Activated naive CD4-positive, alpha-beta T cell treated with Interleukin-2 at 50 U/mL for 16 hours (primary cell): Measurements from ENCODE around the gene PLA2G2E.
"Not testable (repeated sequence)": the region's sequence is repeated elsewhere in the genome, so short reads cannot be mapped to it uniquely, and the experiment has no call there.

Experiments used
- DNase-seq: peaks from one replicate; pipeline ENCODE4 v3.0.0-alpha.2; 2020

Gene PLA2G2E

GRCh38 chr1:19927130-19927421 lies 3.7 kb upstream of the PLA2G2E start:
- DNase-seq: not testable (repeated sequence)

- DNase-seq: no peak
Measured at GRCh38 chr1:19926296-19927129, 3.1 kb upstream of the PLA2G2E start.

DNA sequence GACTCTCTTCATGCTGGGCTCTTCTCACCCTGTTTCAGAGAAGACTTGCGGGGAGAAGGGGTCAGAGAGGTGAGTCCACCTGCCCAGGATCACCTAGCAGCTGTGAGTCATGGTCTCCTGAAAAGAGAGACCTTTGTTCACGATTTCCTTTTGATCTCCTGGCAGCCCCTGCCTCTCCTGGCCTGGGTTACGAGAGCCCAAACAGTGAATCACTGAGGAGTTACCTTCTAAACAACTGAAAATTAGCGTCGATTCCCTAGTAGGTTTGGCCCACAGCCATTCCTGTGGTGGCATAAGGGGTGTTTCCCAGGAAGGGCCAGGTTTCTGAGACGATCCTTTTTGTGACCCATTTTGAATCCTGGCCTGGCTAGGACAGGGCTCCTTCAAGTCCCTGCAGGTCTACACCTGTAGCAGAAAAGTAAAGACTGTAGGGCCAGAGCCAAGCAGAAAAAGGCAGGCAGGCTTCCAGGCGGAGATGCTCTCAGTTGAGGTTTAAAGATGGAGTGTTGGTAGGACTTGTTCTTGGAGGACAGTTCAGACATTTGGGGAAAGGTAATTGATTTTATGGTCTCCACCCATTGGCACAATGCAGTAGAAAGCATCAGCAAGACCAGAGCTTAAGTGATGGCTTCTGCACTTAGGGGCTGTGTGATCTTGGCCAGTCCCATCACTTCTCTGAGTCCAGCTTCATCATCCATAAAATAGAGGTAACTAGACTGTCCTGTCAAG lies 2.1 kb upstream of the PLA2G2E start:
- DNase-seq: no peak

GRCh38 chr1:19923953-19924346 lies 533 bp upstream of the PLA2G2E start:
- no peak for DNase-seq

DNA sequence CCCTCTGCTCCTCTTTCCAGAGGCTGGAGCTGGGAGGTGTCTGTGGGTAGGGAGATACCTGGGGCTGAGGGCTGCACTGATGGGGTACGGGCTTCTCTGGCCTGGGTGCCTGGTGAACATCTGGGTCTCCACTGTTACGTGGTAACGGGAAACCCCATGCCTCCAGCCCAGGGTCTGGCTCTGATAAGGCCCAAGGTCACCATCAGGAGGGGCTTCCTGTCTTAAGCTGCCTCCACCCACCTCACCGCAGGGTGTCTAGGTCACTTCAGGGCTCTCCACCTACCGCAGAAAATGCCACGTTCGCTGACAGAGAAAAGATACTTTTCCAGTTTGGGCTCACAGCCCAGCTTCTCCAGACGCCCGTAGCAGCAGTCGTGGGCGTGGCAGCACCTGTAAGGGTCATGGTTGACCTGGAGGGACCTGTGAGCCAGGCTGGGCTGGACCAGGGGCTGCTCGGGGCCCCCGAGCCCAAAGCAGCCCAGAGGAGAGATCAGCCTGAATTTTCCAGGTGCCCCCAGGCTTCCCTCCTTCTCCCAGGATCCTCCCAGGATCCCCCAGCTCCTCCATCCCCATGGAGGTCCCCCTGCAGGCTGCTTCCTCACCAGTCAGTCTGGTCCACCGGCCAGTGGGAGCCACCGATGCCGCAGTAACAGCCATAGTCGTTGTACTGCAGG lies 1.3 kb downstream of the PLA2G2E start:
- DNase-seq: no peak

DNA sequence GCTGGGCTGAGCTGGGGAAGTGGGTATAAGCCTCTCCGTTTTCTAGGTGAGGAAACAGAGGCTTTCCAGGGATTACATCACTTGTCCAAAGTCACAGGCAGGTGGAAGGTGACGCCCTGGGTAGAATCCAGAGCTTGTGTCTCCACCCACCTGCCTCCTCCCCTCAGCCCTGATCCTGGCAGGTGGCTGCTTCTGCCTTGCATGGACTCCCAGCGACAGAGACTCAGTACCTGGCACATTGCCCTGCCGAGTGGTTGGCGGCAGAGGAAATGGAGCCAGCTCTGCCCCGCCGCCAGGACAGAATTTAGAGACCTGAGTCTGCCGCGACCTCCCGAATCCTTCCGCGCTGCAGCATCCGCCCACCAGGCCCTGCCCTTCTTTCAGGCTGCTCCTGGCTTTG lies 2.1 kb downstream of the PLA2G2E start:
- no peak for DNase-seq

DNA sequence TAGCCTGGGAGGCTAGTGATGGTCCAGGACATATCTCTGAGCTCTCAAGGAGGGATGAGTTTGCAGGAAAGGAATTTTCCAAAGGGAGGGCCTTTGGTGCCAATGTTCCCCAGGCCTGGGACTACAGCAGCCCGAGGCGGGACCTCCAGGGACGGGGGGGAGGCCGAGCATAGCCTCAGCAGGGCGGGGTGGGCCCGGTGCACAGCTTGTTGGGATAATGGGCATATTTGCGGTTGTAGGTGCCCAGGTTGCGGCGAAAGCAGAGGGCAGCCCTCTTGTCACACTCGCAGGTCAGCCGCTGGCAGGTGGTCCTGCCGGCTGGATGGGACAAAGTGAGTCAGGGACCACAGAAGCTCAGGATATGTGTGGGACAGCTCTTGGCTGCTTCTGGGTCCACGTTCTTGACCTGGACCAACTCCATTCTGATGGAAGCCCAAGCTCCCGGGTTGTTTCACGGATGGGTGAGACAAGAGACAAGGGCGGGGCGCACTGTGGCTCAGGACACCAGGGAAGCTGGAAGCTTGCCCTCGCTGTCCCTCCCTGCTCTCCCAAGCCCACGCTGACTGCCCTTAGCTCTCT lies 3.2 kb downstream of the PLA2G2E start:
- no peak for DNase-seq

DNA sequence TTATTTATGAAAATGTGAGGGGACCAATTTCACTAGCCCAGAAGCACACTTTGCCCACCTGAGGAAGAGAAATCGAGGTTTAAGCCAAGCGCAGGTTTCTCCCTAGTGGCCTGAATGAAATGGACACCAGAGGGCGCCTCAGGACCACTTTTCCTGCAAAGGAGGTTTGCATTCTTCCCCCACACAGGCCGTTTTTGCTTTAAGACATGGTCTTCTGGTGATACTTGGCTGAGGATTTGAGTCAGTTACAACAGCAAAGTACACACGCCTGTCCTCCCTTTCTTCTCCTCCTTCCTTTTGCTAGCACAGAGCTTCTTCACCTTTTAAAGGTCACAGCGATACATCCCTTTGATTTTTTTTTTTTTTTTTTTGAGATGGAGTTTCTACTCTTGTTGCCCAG lies 5.4 kb downstream of the PLA2G2E start:
- DNase-seq: peak; percentile 81

- DNase-seq: no peak
Measured at GRCh38 chr1:19910650-19911049, 12.8 kb downstream of the PLA2G2E start.

- DNase-seq: no peak
Measured at GRCh38 chr1:19909971-19910370, 13.4 kb downstream of the PLA2G2E start.

DNA sequence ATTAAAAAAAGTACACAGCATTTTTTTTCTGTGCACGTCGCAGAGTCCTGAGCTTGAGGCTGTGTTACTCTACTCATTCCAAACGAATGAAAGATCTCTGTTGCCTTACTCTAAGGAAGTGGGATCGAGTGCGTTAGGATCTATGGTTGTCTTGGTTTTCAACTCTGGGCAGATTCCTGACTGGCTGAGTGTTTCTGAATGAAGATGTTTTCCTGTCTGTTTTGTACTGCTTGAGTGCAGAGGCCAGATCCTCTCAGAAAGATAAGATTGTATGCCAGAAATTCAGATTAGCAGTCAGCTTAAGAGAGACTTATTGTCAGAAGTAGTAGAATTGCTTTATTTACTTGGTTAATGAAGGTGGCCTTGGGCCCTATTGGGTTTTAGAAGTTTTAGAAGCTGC lies 14.0 kb downstream of the PLA2G2E start:
- no peak for DNase-seq

DNA sequence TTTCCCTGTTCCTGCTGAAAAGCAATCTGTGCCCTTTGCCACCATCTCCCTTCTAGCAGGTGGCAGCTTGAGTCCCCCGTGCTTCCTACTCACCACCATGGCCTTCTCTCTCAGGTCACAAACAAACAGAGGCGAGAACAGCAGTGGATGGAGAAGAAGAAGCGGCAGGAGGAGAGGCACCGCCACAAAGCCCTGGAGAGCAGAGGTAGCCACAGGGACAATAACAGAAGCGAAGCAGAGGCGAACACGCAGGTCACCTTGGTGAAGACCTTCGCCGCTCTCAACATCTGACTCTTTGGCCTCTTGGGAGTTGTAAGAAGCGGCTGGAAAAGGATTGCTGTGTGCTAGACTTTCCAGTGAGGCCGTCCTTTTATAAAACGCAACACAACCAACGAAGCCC lies 16.0 kb downstream of the PLA2G2E start:
- DNase-seq: no peak

DNA sequence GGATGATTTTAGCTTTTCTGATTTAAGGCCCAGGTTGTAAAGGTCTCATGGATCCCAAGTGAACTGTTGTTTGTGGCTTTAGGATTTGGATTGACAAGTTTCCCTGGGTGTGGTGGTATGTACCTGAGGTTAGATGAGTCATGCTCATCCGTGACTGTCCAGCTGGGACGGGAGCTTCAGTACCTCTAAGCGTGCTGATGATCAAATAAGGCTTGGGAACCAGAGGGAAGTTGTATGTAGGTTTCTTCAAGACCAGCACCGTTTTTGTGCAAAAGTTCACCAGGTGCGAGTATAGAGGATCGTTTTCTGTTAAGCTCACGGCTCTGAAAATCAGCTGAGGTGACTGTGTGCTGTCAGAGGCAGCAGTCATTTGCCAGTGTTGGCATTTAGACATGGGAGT lies 19.8 kb downstream of the PLA2G2E start:
- DNase-seq: no peak

GRCh38 chr1:19901653-19902052 lies 21.8 kb downstream of the PLA2G2E start:
- DNase-seq: no peak

DNA sequence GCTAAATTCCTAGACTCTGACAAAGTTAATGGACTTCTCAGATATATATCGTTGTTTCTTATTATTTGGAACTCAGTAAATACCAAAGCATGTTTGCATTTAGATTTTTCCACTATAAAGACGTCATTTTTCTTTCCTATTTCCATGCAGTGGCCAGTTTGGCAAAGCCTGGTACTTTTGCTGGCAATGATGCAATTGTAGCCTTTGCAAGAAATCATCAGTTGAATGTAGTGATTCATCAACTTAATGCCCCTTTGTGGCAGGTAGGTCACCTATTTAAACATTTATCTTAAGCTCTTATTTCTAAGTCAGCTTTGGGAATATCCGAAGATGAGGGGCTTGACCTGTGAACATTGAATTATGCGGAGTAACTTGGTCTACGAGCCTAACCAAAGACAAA lies 29.2 kb downstream of the PLA2G2E start:
- DNase-seq: no peak

DNA sequence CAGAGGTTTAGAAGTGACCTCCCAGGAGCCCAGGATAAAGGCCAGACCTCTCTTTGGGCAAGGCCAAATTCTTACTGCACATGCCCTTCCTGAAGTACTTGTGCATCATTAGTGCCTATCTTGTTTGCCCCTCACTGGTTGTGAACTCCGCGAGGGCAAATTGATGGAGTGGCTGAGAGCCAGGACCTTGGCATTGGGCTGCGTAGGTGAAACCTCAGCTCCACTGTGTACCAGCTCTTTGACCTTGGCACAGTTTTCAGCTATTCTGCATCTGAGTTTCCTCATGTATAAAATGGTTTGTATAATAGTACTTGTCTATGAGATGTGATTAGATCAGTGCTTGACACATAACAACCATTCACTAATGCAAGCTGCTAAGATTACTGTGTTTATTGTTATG lies 29.7 kb downstream of the PLA2G2E start:
- no peak for DNase-seq

- no peak for DNase-seq
Measured at GRCh38 chr1:19892628-19893168, 30.7 kb downstream of the PLA2G2E start.

GRCh38 chr1:19892129-19892528 lies 31.3 kb downstream of the PLA2G2E start:
- no peak for DNase-seq

DNA sequence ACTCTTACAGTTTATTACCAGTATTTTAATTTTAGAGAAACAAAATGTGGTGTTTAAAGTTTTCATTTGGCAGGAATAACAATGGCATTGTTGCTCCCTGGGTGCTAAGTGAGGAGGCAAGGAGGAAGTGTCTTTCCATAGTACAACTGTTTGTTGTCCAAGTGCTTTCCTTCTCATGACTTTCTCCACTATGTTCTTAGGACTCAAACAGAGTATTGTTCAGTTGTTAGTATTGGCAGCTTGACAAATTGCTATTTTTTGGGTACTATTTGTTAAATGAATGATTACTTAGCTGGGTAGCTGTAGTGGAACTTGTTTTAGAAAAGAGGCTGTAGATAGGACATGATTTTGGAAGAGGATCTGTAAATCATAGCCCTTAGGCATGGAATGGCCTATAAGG lies 33.8 kb downstream of the PLA2G2E start:
- no peak for DNase-seq

- no peak for DNase-seq
Measured at GRCh38 chr1:19888112-19888511, 35.3 kb downstream of the PLA2G2E start.

- DNase-seq: no peak
Measured at GRCh38 chr1:19885821-19886220, 37.6 kb downstream of the PLA2G2E start.

GRCh38 chr1:19884312-19884711 lies 39.1 kb downstream of the PLA2G2E start:
- DNase-seq: no peak
